IMR-90 (cell line): ENCODE measurements around the gene ALKBH1.

Source experiments
- CEBPB ChIP-seq: IDR thresholded peaks from 2 replicates; pipeline ENCODE4 v1.6.1; 2012; ENCODE audit warnings: low read depth, low read length, improper control_type of control experiment
- FOS ChIP-seq: fragments of 150-350 bp; IDR thresholded peaks from 2 replicates; pipeline ENCODE4 v1.6.1; 2016; ENCODE audit warnings: low read depth, low read length
- MAFK ChIP-seq: IDR thresholded peaks from 2 replicates; pipeline ENCODE4 v1.6.1; 2012; ENCODE audit warnings: low read depth, low read length, improper control_type of control experiment
- MAZ ChIP-seq: IDR thresholded peaks from 2 replicates; pipeline ENCODE4 v1.6.1; 2012; ENCODE audit warnings: low read depth, mild to moderate bottlenecking, low read length, improper control_type of control experiment, moderate library complexity, borderline replicate concordance
- MXI1 ChIP-seq: IDR thresholded peaks from 2 replicates; pipeline ENCODE4 v1.6.1; 2012; ENCODE audit warnings: low read depth, mild to moderate bottlenecking, low read length, moderate library complexity, borderline replicate concordance
- POLR2A ChIP-seq: IDR thresholded peaks from 2 replicates; pipeline ENCODE4 v1.6.1; 2012; ENCODE audit warnings: mild to moderate bottlenecking, low read depth, low read length
- RAD21 ChIP-seq: IDR thresholded peaks from 2 replicates; pipeline ENCODE4 v1.6.1; 2012; ENCODE audit warnings: low read length, improper control_type of control experiment
- RCOR1 ChIP-seq: IDR thresholded peaks from 2 replicates; pipeline ENCODE4 v1.6.1; 2012; ENCODE audit warnings: mild to moderate bottlenecking, low read length, improper control_type of control experiment; ENCODE audit not compliant: insufficient replicate concordance
- RFX5 ChIP-seq: IDR thresholded peaks from 2 replicates; pipeline ENCODE4 v1.8.0; 2012; ENCODE audit warnings: low read depth, mild to moderate bottlenecking, low read length, moderate library complexity
- TF ChIP-seq, protein P1 (sequence below): conservative IDR thresholded peaks from 2 replicates; pipeline ENCODE4 v1.5.1; 2012; ENCODE audit warnings: mild to moderate bottlenecking, low read depth, low read length, improper control_type of control experiment
- TF ChIP-seq, protein P2 (sequence below): fragments of 150-350 bp; IDR thresholded peaks from 2 replicates; pipeline ENCODE4 v1.6.1; 2017; ENCODE audit warnings: mild to moderate bottlenecking, antibody characterized with exemption, low read length, low read depth
- TF ChIP-seq, protein P3 (sequence below): fragments of 150-350 bp; IDR thresholded peaks from 2 replicates; pipeline ENCODE4 v1.6.1; 2016; ENCODE audit warnings: low read depth, mild to moderate bottlenecking, low read length, moderate library complexity, borderline replicate concordance

DNA sequence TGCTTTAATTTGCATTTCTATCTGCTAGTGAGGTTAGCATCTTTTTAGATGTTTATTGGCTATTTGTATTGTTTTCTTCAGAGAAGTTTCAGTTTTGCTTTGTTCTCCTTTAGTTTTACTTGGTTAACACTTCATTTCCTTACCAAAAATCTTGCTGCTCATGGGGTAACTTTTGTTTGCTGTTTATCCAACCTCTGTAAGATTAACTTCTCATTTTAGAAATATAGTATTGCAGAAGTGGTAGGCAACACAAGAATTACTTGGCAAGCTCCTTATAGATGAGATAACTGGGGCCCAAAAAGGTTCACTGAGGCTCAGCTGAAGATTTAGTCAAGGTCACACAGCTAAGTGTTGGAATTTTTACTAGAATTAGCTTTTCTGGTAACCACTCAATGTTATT is 40.5 kb downstream of the ALKBH1 start:
- TF ChIP-seq RCOR1, result no peak
- no peak for TF ChIP-seq POLR2A
- TF ChIP-seq, protein P1, sequence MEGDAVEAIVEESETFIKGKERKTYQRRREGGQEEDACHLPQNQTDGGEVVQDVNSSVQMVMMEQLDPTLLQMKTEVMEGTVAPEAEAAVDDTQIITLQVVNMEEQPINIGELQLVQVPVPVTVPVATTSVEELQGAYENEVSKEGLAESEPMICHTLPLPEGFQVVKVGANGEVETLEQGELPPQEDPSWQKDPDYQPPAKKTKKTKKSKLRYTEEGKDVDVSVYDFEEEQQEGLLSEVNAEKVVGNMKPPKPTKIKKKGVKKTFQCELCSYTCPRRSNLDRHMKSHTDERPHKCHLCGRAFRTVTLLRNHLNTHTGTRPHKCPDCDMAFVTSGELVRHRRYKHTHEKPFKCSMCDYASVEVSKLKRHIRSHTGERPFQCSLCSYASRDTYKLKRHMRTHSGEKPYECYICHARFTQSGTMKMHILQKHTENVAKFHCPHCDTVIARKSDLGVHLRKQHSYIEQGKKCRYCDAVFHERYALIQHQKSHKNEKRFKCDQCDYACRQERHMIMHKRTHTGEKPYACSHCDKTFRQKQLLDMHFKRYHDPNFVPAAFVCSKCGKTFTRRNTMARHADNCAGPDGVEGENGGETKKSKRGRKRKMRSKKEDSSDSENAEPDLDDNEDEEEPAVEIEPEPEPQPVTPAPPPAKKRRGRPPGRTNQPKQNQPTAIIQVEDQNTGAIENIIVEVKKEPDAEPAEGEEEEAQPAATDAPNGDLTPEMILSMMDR, result no peak
- no peak for TF ChIP-seq CEBPB
- TF ChIP-seq RAD21, result no peak
- TF ChIP-seq MXI1, result no peak
- no peak for TF ChIP-seq MAFK
- TF ChIP-seq, protein P2, sequence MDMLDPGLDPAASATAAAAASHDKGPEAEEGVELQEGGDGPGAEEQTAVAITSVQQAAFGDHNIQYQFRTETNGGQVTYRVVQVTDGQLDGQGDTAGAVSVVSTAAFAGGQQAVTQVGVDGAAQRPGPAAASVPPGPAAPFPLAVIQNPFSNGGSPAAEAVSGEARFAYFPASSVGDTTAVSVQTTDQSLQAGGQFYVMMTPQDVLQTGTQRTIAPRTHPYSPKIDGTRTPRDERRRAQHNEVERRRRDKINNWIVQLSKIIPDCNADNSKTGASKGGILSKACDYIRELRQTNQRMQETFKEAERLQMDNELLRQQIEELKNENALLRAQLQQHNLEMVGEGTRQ, result no peak
- TF ChIP-seq FOS, result no peak
- TF ChIP-seq MAZ, result no peak
- TF ChIP-seq, protein P3, sequence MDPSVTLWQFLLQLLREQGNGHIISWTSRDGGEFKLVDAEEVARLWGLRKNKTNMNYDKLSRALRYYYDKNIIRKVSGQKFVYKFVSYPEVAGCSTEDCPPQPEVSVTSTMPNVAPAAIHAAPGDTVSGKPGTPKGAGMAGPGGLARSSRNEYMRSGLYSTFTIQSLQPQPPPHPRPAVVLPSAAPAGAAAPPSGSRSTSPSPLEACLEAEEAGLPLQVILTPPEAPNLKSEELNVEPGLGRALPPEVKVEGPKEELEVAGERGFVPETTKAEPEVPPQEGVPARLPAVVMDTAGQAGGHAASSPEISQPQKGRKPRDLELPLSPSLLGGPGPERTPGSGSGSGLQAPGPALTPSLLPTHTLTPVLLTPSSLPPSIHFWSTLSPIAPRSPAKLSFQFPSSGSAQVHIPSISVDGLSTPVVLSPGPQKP, result no peak
- no peak for TF ChIP-seq RFX5
